ENCODE data around the gene ELMO1.
A peak's percentile ranks its signal among the peaks of the same experiment; 100 is the strongest.

ELMO1 gene

DNA sequence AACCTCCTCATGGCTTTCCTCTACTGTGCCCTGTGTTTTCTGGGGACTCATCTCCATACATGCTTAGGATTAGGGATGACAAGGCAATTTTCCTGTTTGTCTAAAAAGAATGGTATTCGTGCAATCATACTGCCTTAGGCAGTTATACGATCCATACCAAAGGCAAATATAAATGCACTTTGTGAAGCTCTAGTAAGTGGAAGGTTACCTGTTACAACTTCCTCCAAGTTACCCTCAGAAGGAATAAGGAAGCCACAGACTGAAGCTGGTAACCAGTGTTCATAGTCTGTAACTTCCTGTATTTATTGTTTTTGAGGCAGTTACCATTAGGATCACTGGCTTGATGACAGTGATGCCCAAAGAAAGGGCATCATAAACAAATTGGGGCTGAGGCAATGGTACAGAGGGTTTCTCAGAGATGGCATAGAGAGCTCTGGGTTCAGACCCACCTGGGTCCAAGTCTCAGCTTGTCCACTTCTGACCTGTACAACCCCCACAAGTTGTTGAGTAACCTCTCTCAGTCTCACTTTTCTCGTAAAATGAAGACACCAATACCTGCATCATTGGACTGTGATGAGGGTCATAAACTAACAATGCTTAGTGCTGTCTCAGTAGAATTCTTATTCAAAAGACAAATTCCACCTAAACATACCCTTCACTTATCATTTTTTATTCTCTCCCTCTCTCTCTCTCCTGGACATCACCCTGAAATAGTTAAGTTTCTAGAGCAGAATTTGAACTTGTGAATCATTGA lies 138.2 kb downstream of the ELMO1 start:
- DNase-seq (ENCODE audit: low spot score), result no peak

DNA sequence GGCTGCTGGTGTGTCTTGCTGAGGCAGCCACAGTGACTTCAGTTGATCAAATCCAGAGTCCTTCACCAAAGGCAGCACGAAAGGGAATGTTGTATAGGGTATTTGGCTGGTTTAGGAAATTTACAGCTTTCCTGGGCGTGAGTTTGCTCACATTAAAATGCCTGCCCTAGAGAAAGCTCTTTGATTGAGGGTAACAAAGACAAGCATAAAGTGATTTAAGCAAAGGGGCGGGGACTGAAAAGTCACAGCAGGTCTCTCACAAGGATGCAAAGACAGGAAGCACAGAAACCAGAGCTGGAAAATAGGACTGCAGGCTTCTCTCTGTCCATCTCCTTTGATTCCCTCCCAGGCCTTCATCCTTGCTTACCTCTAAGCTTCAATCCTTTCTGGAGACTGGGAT lies 139.2 kb downstream of the ELMO1 start:
- no peak for DNase-seq (ENCODE audit: low spot score)

DNA sequence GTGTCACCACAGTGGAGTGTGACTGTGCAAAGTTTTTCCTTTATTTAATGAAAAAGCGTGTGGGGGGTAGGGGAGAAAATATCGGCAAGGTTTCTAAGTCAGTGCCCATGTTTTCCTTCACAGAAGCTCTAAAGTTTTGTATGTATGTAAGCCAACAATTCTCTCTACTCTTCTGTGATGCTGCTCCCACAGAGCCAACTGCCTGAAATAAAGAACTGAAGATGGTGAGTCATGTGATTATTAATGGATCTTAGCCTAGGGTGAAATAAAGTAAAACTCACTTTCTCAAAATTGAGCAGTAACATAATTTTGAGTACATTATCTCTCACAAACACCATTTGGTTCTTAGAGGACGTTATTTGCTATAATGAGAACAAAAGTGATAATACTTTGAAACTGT lies 143.7 kb downstream of the ELMO1 start:
- no peak for DNase-seq (ENCODE audit: low spot score)

DNA sequence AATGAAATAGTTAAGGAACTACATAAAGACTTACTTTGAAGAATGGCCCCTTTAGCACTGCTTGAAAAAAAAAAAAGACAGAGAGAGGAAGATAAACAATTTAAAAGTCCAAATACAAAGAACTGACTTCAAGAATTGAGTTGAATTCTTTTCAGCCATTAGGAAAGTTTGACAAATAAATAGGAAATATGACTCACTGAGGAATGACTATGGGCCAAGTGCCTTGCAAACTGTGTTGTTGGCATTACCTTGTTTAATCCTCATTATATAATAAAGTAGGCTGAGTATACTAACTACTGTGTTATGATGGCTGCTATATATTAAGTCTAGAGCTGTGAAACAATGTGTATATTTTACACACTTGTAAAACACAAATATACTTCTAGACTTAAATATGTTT lies 151.1 kb downstream of the ELMO1 start:
- no peak for DNase-seq (ENCODE audit: low spot score)

DNA sequence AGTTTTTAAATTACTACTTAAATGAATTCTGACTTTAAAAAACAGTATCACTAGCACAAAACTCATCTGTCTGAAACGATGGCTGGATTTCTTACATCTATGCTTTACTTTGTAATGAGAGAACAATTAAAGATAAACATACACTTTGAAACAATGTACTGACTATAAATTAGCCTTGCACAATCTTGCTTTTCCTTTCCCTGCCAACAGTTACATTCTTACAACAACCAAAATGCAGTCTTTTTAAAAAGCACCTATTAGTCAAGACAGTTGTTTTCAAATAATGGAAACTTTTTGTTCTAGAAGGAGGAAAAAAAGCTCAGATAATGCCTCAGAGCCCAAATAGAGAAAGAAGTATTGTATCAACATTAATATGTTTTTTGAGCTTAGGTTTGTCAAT lies 153.3 kb downstream of the ELMO1 start:
- DNase-seq (ENCODE audit: low spot score), result no peak

DNA sequence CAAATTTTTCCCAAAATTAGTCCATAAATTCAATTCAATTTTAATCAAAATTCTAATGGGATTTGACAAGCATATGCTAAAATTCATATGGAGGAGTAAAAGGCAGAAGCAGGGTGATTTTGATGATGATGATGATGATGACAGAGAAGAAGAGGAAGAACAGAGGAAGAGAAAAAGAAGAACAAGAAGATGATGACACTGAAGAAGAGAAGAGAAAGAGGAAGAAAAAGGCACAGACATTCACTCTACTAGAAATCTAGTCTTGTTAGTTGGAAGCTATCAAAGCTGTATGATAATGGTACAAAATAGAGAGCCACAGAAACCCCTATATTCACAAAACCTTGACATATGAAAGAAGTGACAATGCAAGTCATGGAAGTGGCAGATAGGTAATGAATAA lies 157.9 kb downstream of the ELMO1 start:
- DNase-seq (ENCODE audit: low spot score), result no peak

DNA sequence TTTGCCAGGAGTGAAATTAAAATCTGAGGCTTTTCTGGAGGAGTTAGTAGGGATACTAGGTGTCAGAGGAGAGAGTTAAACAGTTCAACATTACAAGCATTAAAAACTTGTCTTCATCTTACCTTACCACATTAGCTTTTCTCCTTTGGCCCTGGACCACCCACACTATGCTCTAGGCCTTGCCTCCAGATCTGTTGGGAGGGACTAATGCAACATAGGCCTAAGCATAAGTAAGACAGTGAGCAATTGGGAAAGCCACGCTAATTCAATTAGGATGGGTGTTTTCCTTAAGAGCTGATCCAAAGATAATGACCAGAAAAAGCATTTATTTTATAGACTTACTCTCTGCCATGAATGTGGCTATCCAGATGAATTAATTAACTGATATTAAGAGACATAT lies 158.9 kb downstream of the ELMO1 start:
- no peak for DNase-seq (ENCODE audit: low spot score)

DNA sequence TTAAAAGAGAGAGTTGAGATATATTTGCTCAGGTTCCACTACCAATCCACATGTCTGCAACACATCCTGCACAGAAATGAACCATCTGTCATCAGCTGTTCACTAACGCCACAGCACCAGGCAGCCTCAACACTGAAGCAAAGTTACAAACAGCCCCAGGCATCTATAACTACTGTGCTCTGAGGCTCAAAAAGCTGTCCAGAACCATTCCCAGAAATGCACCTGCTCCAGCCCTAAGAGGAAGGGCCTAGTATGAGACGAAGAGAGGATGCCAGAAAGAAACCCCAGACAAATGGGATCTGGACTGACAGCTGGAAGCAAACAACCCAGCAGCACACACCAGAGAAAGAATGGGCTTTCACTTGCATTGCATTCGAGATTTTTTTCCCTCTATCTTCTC lies 159.3 kb downstream of the ELMO1 start:
- DNase-seq (ENCODE audit: low spot score), result no peak

DNA sequence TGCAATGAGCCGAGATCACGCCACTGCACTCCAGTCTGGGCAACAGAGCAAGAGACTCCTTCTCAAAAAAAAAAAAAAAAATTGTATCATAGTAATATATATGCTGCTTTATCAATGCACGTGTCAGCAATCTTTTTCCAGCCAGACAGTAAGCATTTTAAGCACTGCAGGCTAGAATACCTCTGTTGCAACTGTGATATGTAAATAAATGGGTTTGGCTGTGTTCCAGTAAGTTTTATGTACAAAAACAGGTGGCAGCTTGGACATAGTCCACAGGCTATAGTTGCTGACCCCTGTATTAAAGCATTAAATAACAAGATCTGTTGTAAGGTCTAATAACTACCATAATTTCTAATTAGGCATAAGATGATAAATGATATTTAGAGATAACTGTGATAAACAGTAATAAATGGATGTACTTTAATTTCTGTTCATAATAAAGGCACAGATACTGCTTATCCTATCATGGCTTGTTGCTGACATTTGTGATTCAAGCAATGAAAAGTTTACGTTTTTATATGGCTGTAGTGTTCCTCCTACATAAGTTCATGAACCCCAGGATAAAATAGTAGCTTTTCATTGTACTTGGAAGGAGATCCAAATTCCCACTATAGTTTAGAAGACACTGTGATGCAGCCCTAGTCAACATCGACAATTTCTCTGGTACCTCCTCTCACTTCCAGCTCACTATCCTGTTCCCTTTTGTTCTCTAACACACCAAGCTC lies 161.4 kb downstream of the ELMO1 start:
- no peak for DNase-seq (ENCODE audit: low spot score)

DNA sequence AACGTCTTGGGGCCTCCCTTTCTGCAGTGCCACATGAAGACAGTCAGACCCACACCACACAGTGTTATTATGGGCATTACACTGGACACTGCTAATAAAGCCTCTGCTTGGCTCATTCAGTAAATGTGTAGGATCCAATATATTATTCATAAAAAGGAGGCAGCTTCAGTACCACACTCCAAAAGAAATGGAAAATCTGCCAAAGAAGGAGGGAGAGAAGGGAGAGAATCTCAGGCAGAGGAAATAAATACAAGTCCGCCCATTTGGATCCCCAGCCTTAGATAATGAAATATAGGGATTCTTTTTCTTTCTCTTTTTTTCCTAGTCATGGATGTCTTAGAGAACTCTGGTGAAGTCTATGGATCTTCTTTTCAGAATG lies 162.2 kb downstream of the ELMO1 start:
- no peak for DNase-seq (ENCODE audit: low spot score)

DNA sequence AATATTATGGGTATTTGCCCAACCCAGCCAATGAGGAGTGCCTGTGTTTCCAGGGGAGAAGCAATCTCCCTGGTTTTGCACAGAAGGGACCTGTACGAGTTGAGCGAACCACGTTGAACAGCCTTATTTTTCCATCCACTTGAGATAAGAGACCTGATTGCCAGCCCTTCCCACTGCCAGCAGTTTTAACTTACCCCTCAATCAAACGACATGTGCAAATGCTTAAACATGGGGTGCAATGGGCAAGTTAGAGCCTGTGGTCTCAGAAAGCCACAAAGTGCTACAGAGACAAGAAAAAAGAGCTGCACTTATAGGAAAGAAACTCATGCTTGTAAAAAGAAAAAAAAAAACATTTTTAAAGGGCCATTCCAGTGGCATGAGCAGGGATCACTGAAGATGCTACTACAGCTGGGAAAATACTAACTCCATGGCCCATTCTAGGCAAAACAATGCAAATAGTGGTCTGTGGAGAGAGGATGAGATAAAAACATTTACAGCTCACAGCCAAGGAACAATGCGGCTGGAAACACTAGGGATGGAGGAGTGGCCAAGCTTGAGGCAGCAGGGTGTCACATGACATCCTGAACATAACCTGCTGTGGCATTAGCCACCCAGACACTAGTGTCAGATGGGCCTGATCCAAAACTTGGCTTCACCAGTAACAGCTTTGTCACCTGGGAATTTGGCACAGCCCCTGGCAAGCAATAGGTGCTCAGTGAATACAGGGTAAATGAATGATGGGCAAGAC lies 162.8 kb downstream of the ELMO1 start:
- no peak for DNase-seq (ENCODE audit: low spot score)

DNA sequence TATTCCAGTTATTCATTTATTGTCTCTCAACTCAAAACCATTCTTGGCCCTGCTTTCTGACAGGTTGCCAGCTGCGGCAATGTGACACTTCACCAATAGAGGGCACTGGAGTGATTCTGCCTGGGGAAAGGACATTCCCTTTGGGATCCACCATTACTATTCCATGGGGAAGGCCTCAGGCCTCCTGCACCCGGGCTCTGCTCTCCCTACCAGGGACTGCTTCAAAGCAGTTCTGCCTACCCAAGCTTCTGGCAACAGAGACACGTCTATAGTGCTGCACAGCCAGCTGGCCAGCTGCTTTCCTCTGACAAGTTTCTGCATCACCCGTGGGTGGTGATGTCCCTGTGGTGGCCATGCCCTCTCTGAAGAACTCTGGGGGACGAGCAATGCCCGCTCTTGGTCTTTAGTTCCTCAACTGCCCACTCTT lies 163.8 kb downstream of the ELMO1 start:
- peak; percentile 23 for DNase-seq (ENCODE audit: low spot score)

DNA sequence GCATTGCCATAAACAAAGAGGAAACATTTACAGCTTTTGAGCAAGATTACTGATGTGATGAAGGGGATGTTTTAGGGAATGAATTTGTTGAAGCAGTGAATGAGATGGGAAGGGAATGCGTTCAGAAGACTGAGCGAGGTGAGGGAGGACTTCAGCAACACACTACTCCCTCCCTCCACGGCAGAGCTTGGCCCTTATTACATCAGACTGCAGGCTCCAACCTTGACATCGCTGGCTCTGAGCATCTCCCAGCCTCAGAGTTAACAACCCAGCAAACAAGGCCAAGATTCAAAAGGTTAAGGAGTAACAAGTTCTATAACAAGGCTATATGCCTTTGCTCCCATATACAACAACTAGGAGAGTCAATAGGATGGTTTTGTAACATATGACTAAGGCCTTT lies 164.4 kb downstream of the ELMO1 start:
- no peak for DNase-seq (ENCODE audit: low spot score)

DNA sequence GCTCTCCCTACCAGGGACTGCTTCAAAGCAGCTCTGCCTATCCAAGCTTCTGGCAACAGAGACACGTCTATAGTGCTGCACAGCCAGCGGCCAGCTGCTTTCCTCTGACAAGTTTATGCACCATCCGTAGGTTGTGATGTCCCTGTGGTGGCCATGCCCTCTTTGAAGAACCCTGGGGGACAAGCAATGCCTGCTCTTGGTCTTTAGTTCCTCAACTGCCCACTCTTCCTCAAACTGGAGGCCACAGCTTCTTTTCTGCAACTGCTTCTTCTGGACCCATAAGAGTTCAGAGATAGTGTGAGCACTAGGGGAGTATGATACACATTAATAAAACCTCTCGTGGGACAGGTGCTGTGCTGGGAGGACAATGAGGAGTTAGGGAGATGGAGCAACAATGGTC lies 164.9 kb downstream of the ELMO1 start:
- DNase-seq (ENCODE audit: low spot score), result no peak

DNA sequence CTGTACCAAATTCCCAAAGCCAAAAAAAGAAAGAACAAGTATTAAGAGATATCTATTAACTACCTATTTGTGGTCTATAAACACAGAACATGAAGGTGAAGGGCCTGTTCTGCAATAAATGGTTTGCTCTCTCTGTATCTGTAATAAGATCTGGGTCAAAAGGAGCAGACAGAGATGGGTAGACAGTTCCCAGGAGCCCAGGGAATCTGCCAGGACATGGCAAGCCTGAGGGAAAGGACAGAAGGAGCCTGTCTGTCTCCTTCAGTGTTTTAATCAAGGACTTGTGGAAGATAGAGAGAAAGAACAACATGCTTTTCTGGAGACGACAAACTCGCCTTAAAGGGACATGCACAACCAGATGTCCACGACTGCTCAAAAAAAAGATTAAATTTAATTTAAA lies 165.7 kb downstream of the ELMO1 start:
- DNase-seq (ENCODE audit: low spot score), result no peak

DNA sequence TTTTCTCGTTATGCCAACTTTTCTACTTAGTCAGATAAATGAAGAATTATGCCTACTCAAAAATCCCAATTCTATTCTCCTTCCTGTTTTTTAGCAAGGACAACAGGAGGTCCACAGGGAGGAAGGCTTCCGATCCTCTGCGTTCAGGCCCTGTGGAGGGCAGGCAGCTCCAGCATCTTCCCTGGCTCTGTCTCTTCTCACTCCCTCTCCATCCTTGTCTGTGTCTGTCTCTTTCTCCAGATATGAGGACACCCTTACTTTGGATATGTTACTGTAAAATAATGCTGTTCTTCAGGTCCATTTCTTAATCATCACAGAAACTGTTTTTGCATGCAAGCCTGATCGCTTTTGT lies 166.6 kb downstream of the ELMO1 start:
- no peak for DNase-seq (ENCODE audit: low spot score)

DNA sequence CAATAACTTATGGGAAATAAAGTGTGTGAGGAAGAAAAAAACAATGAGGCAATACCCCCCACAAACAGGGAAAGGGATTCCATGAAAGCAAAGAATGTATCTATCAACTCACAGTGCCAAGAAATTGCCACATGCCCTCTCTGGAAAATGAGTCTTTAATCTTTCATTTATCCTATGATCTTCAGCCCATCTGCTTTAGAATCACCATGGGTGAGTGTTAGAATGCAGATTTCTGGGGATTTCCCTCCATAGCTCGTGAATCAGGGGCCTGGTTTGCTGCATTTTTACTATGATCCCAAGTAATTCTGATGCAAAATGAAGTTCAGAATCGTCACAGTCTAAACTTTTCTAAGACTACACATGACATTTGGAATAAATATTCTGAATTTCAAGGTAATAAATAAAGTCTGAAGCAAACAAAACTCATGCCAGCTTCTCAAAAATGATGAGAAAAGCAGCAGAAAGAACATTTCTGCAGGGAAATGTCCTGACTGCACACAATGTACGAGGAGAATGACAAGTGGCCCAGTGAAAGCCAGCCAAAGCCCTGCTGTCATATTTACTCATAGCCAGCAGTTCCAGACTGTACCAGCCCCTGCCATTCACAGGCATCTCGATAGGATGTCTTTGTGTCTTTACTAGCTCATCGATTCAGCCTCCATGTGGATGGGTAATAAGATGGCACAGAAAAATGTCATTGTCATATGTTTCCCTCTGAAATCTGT lies 167.1 kb downstream of the ELMO1 start:
- DNase-seq (ENCODE audit: low spot score), result no peak

DNA sequence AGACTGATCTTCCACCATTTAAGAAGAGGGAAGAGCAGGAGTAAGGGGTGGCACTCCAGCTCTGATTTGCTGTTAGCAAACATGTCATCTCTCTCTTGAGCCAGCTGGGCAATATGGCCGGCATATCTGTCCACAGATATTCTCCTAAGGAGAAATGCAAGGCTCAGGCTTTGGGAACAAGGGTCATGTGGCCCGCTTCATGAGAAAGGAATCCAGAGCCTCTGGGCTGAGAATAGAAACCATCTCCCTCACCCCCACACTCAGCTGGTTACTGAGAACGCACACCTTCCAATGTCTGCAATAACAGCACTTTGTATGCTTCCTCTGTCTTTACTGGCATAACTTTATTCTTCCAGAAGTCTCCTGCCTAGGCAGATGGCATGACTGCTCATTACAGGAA lies 171.2 kb downstream of the ELMO1 start:
- no peak for DNase-seq (ENCODE audit: low spot score)

DNA sequence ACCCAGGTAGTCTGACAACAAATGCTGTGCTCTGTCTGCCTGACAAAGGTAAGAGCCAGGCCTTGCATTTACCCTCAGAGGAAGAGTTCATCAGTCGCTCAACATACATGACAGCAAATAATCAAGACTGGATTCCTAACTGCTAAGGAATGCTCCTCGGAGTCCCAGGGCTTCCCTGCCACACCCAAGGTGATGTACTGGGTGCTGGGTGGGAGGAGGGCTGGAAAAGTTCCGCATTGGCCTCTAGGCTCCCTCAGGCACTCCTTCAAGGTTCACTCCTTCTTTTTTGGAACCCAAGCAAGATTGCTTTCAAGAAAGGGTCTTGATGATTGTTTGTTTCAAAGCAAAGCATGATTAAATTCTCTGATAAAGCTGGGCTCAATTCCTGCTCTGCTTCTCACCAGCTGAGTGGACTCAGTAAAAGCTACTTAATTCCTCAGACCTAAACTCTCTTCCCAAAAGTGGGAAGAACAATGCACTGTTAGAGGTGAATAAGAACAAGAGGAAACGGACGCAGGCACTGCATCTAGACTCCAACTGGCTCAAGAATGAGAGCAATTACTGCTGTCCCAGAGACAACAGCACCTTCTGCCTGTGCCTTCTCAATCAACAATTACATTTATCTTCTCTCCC lies 173.5 kb downstream of the ELMO1 start:
- DNase-seq (ENCODE audit: low spot score), result no peak

DNA sequence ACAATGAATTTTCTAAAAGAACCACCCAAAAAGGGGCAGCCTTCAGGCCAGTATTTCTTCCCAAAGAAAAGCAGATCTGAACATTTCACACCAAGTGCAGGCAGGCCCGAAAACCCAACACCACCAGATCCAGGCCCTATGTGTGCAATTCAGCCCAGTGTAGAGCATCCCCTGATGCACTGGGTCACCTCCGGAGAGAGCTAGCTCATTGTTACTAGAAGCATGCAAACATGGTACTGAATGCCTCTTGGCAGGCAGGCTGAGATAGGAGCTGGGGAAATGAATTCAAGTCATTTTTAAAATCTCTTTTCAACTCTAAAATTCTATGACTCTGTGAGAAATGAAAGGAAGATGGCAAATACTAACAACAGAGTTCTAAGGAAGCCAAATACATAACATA lies 174.8 kb downstream of the ELMO1 start:
- no peak for DNase-seq (ENCODE audit: low spot score)

DNA sequence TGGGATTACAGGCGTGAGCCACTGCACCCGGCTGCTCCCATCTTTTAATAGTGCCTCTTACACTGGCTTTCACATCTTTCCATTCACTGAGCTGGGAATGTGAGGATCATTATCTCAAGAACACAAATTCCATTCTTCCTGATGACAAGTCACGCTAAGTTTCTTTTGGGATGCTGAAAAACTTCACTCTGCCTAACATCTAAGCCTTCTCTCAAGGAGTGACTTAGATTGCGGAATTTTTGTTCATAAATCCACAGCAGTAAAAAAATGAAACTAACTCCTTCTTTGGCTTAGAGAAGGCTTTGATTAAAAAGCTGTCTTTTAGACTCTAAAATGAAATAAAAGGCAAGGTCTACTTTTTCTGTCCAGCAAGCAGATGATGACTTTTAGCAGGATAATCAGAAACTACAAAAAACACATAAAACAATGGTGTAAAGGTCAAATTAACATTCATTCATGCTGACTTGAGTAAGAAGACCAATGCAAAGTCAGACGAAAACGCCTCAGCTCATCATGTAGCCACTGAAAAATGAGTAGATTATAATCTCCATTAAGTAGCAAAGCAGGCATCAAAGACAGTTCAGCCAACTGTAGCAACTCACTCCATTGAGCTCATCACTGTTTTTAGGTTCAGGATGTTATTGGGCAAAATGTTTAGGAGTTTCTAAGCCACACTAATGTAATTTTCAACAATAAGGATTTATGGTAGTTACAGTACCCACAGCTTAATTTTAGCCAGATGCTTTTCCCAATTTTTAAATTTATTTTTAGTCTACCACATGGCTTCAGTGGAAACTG lies 178.8 kb downstream of the ELMO1 start:
- DNase-seq (ENCODE audit: low spot score), result no peak

Measured in RKO (cell line).